OCI-LY7 (cell line): ENCODE data around the gene AMPH.

Experiments used
- CTCF ChIP-seq: fragments of 200-600 bp; sonication (generic); conservative IDR thresholded peaks from 2 replicates; pipeline ENCODE4 v1.5.1; 2014; ENCODE audit warnings: mild to moderate bottlenecking, antibody characterized with exemption, low read length, moderate library complexity, mixed read lengths
- EZH2phosphoT487 ChIP-seq: fragments of 200-600 bp; sonication (generic); IDR thresholded peaks from 2 replicates; pipeline ENCODE4 v1.6.1; 2018; ENCODE audit warnings: low read depth, borderline replicate concordance, mild to moderate bottlenecking, mixed run types, antibody characterized with exemption, low read length, moderate library complexity, mixed read lengths

GRCh38 chr7:38600741-38601140 is 30.4 kb downstream of the AMPH start:
- TF ChIP-seq CTCF (no peak), EZH2phosphoT487 (no peak)
